ENCODE results near the gene FUBP3. TPM values are rescaled to one million over a fixed set of nuclear protein-coding genes. Genes with fewer than 3 reads are reported as not detected.

Gene FUBP3
- 21.9 TPM for total RNA-seq
- long read RNA-seq, transcript FUBP3-201 (19 exons, 3,124 nt), result major isoform, 13 of 20 reads
- long read RNA-seq, partial matches to known transcripts, result 0 of 20 reads
- long read RNA-seq, other reads (novel, unspliced or antisense), result 4 of 20 reads

DNA sequence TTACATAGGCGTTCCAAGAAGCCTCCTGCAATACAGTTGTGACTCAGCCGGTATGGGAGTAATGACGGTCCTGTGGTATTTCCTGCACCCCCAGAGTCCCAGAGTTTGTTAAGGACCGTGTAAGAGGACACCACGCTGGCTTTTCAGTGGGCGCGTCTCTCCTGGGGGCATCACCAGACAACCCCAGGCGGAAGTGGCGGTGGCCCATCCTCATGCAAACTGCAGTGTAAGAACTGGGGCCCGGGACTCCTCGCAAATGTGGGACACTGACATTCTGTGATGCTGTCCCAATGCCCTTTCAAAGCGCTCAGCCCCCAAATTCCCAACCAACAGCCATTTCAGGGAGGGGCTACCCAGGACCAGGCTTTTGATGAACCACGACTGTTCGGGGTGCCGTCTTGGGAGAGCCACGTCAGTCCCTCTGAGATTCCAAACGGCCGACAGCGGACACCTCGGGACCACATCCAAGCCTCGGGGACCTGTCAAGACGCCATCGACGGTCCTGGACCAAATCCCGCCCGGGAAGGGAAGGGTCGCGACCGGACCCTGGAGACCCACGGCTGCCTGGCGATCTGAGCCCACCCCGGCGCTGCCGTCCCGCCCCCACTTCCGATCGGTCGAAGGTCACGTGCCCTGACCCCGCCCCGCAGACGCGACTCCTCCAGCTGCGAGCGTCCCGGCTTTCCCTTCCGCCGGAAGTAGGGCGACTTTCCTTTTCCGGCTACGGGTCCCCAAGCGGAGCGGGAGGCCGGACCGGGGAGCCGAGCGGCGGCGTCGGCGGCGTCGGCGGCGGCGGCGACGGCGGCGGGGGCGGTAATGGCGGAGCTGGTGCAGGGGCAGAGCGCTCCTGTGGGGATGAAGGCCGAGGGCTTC is at the start of gene FUBP3:
FUBP3 (plus strand) TSS at position 713 of the 873 bp plus-strand sequence; CDS start at position 817, 104 bp downstream.
- intact Hi-C loops (cut with DNase I), result loop anchor here (5.0 to 10.0 kb wide), 3 partner anchors 48 to 127 kb away; no protein-coding TSS in a partner anchor
- peak; percentile 95 for ATAC-seq

GRCh38 chr9:130530938-130531337 is 48.4 kb upstream of the FUBP3 start:
- peak; percentile 71 for ATAC-seq
- intact Hi-C loops (cut with DNase I), result no loop called here
- DNase-seq (ENCODE audit: missing footprints), result peak; percentile 88

More for the DNA sequence above, at the start of gene FUBP3:
- DNase-seq (ENCODE audit: missing footprints), result peak; percentile 97

- no peak for ATAC-seq
- intact Hi-C loops (cut with DNase I), result no loop called here
- DNase-seq (ENCODE audit: missing footprints), result no peak
These were observed 47.7 kb upstream of the FUBP3 start for GRCh38 chr9:130531670-130532069.

GRCh38 chr9:130532426-130533080 is 46.8 kb upstream of the FUBP3 start:
- intact Hi-C loops (cut with DNase I), result no loop called here
- no peak for ATAC-seq
- no peak for DNase-seq (ENCODE audit: missing footprints)

DNA sequence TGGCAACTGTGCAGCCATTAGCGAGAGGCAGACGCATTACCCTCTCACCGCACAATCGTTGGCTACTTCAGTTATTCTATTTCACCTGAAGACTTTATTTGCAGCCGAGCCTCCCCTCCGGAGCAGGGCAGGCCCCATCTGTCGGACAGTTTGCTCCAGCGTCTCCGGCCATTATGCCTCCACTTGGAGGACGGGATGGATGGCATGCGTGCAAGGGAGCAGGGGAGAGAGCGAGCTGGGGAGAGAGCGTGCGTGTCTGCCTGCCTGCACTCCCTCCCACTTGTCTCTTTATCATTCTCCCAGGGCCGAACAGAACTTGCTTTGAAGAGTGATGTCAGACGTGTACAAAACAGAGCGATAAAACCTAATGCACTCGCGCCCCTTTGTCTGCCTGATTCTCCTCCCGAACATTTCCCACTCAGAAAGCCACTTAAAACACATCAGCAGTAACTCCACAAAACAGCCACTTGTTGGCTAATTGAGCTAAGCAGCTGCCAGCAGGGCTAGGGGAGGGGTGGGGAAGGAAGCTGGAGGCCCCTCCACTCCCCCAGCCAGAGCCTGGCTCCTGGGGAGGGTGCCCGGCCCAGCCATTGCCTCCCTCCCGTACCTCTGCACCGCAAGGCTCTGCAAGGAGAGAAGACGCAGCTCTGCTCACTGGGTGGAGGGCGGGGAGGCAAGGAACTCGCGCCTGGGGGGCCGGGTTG is 43.4 kb upstream of the FUBP3 start:
- ATAC-seq (peak; percentile 76), DNase-seq (ENCODE audit: missing footprints) (no peak)
- intact Hi-C loops (cut with DNase I), result loop anchor here (5.0 kb wide), 1 partner anchor 36 kb away; no protein-coding TSS in a partner anchor

GRCh38 chr9:130536701-130537107 is 42.7 kb upstream of the FUBP3 start:
- ATAC-seq (no peak), DNase-seq (ENCODE audit: missing footprints) (no peak)
- intact Hi-C loops (cut with DNase I), result loop anchor here (5.0 kb wide), 1 partner anchor 36 kb away; no protein-coding TSS in a partner anchor

- no peak for ATAC-seq
These were observed 41.9 kb upstream of the FUBP3 start for GRCh38 chr9:130537346-130538050.

DNA sequence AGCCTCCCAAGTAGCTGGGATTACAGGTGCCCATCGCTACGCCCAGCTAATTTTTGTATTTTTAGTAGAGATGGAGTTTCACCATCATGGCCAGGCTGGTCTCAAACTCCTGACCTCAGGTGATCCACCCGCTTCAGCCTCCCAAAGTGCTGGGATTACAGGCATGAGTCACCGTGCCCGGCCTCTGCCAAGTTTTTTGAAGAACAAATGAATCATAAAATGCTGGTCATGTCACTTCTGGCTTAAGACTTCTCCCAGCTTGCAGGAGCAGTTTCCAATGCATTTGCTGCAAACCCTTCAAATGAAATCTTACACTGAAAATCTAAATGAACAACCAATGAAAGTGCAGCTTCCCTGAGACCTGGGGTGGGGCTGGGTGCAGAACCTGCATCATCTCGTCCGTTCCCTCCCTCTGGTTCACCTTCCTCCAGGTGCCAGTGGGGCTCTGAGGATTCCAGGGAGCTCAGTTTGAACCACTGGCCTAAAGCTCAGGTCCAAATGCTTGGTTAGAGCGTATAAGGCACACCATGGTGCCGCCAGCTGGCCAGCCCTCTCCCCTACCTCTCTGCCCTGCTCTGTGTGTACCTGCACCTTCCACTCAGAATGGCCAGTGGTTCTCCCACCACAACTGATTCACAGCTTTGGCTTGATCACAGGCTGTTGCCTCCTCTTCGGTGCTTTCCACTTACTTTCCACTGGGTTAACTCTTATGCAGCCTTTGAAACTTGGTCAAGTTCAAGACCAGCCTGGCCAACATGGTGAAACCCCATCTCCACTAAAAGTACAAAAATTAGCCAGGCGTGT is 39.8 kb upstream of the FUBP3 start:
- DNase-seq (ENCODE audit: missing footprints), result no peak
- ATAC-seq, result no peak
- intact Hi-C loops (cut with DNase I), result loop anchor here (5.0 kb wide), 1 partner anchor 33 kb away; no protein-coding TSS in a partner anchor

More at GRCh38 chr9:130537346-130538050, 41.9 kb upstream of the FUBP3 start:
- intact Hi-C loops (cut with DNase I), result loop anchor here (5.0 kb wide), 1 partner anchor 35 kb away; no protein-coding TSS in a partner anchor
- no peak for DNase-seq (ENCODE audit: missing footprints)

DNA sequence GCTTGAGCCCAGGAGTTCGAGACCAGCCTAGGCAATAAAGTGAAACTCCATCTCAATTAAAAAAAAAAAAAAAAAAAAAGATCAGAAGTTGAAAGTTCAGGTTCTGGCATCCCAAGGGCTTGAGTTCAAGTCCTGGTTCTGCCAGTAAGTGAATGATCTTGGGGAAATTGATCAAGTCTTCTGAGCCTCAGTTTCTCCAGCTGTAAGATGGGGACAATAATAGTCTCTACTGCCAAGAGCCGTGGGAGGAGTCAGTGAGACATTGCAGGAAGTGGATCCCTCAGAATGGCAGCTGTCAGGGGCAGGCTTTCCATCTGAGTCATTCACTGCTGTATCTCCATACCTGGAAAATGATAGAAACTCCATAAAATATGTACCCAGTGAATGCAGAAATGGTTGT is 37.8 kb upstream of the FUBP3 start:
- no peak for ATAC-seq
- DNase-seq (ENCODE audit: missing footprints), result no peak
- intact Hi-C loops (cut with DNase I), result no loop called here

DNA sequence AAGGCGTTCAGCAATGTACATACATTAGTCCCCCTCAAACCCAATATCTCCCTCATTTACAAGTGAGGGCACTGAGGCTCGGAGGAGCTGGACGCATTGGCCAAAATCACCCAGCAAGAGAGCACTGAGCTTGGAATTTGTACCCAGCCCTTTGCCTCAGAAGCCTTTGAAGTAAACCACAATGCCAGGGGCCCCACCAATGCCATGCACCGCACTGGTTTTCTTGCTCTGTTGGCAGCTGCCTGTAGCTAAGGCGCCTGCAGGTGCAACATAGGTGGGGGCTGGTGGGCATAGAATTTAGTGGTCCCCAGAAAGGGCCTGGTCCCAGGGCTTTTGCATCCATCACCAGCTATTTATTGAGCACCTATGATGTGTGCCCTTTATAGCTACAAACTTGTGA is 37.3 kb upstream of the FUBP3 start:
- no peak for ATAC-seq
- intact Hi-C loops (cut with DNase I), result no loop called here

DNA sequence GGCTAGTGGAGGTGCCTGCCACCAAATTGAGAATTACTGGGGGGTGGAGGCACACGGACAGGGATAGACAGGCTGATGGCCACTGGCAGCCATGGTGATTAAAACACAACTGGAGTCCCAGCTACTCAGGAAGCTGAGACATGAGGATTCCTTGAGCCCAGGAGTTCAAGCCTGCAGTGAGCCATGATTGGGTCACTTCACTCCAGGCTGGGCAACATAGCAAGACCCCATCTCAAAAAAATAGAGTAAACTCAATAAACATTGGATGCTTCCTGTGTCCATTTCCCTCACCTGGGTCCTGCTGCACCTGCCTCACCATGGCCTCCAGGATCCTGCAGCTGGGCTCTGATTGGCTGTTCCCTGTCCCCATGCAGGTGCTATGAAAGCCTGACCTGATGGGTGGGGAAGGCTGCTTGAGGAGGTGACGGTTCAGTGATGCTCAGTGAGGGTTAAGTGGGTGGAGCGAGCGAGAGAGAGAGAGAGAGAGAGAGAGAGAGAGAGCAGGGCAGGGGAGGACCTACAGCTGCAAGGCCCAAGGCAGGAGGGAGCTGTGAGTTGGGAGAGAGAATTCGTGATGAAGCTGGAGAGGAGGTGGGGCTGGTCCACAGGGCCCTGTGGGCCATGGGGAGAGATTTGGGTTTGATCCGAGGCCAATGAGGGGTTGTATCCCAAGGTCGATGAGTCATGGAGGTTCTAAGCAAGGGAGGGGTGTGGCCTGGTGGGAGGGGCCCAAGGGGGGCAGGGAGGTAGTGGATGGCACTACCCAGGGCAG is 36.7 kb upstream of the FUBP3 start:
- no peak for DNase-seq (ENCODE audit: missing footprints)
- intact Hi-C loops (cut with DNase I), result no loop called here
- ATAC-seq, result no peak

More for the DNA sequence above, 37.3 kb upstream of the FUBP3 start:
- DNase-seq (ENCODE audit: missing footprints), result no peak

- DNase-seq (ENCODE audit: missing footprints), result no peak
- no peak for ATAC-seq
- intact Hi-C loops (cut with DNase I), result no loop called here
These were observed 36.0 kb upstream of the FUBP3 start for GRCh38 chr9:130543368-130543767.

DNA sequence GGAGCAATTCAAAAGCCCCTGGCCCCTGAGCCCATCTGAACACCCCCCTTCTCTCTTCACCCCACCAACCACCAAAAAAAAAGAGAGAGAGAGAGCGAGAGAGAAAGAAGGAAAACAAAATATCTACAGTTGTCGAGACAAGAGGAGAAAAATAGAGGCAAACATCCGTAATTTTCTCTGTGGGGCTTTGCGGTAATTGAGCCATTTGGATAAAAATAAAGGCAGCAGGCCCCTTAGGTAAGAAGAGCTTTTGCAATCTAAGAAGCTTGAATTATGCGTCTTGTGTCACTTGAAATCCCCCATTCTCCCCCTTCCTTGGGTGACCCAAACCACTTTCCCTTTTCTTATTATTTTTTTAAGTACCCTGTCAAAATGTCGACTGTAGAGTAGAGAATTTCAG is 35.5 kb upstream of the FUBP3 start:
- ATAC-seq (no peak), DNase-seq (ENCODE audit: missing footprints) (no peak)
- intact Hi-C loops (cut with DNase I), result no loop called here

- no peak for DNase-seq (ENCODE audit: missing footprints)
- intact Hi-C loops (cut with DNase I), result no loop called here
- no peak for ATAC-seq
These were observed 35.0 kb upstream of the FUBP3 start for GRCh38 chr9:130544364-130544763.

- intact Hi-C loops (cut with DNase I), result no loop called here
These were observed 31.3 kb upstream of the FUBP3 start for GRCh38 chr9:130548103-130548502.

GRCh38 chr9:130549093-130549735 is 30.2 kb upstream of the FUBP3 start:
- intact Hi-C loops (cut with DNase I), result no loop called here
- ATAC-seq (no peak), DNase-seq (ENCODE audit: missing footprints) (no peak)

More at GRCh38 chr9:130548103-130548502, 31.3 kb upstream of the FUBP3 start:
- DNase-seq (ENCODE audit: missing footprints) (no peak), ATAC-seq (no peak)

Measured in Right ventricle myocardium inferior (tissue), 1 donor.